OCI-LY3 (cell line): ENCODE measurements around the gene SLC25A26.

Experiments used
- CTCF ChIP-seq: fragments of 200-600, 300-600 bp; sonication (generic); IDR thresholded peaks from 2 replicates; pipeline ENCODE4 v1.5.1; 2014; ENCODE audit warnings: antibody characterized with exemption, low read length, low read depth
- EZH2phosphoT487 ChIP-seq: fragments of 200-600 bp; shearing (Covaris generic); IDR thresholded peaks from 2 replicates; pipeline ENCODE4 v1.6.1; 2018; ENCODE audit warnings: antibody characterized with exemption, mixed run types, low read depth

- no peak for TF ChIP-seq CTCF
- no peak for TF ChIP-seq EZH2phosphoT487
Observed at GRCh38 chr3:66227051-66227450, 6.2 kb downstream of the SLC25A26 start.
